ENCODE data around the gene CHRNB2. TPM values are rescaled to one million over a fixed set of nuclear protein-coding genes. Genes with fewer than 3 reads are reported as not detected.

The CHRNB2 gene
- total and polyA plus RNA-seq, 9 of the 15 experiments (the other 6 are each of a cell fraction or from before 2014, with no cell fraction given) = 0.01 TPM; not detected in 8

GRCh38 chr1:154558720-154559465 lies 8.7 kb upstream of the CHRNB2 start (continued):
- TF ChIP-seq HNRNPLL (IDR thresholded peaks at IDR 0.05; ENCODE audit: low read depth, low read length, poor library complexity, severe bottlenecking) = peak; percentile 66
- no peak for TF ChIP-seq ZNF79 (CRISPR knock-in tag; IDR thresholded peaks at IDR 0.05; ENCODE audit: low read depth)
- TF ChIP-seq NONO (IDR thresholded peaks at IDR 0.05; ENCODE audit: low read depth in 2 of 2, low read length in 1 of 2) = no peak
- TF ChIP-seq CREB5 (CRISPR knock-in tag; IDR thresholded peaks at IDR 0.05) = peak; percentile 17; the same call in 1 of the 2 replicates
- no peak for TF ChIP-seq UBTF (IDR thresholded peaks at IDR 0.05; ENCODE audit: borderline replicate concordance in 1 of 2, low read depth in 2 of 2, low read length in 2 of 2)
- no peak for TF ChIP-seq HLTF (IDR thresholded peaks at IDR 0.05)
- TF ChIP-seq ZNF384 (IDR thresholded peaks at IDR 0.05; ENCODE audit: low read depth, low read length) = no peak
- no peak for TF ChIP-seq SP2 (IDR thresholded peaks at IDR 0.05; ENCODE audit: extremely low read depth, low read depth, low read length, poor library complexity, severe bottlenecking)
- TF ChIP-seq XRCC5 (IDR thresholded peaks at IDR 0.05; ENCODE audit: low read depth, low read length) = peak; percentile 77; the same call in 1 of the 2 replicates
- TF ChIP-seq RBM34 (IDR thresholded peaks at IDR 0.05; ENCODE audit: borderline replicate concordance, insufficient read depth, low read length) = no peak
- TF ChIP-seq FOXK1 (CRISPR knock-in tag; IDR thresholded peaks at IDR 0.05; ENCODE audit: borderline replicate concordance) = peak; percentile 84
- peak in 1 of 2 experiments; percentile 96; a peak in 2 of 4 replicates for TF ChIP-seq HDAC1 (IDR thresholded peaks at IDR 0.05)
- TF ChIP-seq ARNT (IDR thresholded peaks at IDR 0.05) = no peak
- TF ChIP-seq USF2 (CRISPR knock-in tag; IDR thresholded peaks at IDR 0.05) = peak; percentile 97
- no peak for TF ChIP-seq BCL6 (CRISPR knock-in tag; IDR thresholded peaks at IDR 0.05)
- peak; percentile 75 for TF ChIP-seq STAG1 (CRISPR knock-in tag; IDR thresholded peaks at IDR 0.05; ENCODE audit: borderline replicate concordance)
- peak; percentile 78 to 94; a peak in 3 of 4 replicates for TF ChIP-seq FOXK2 (conservative IDR thresholded peaks at IDR 0.05 in 1 of 2, IDR thresholded peaks at IDR 0.05 in 1 of 2; ENCODE audit: low read depth in 2 of 2)
- peak; percentile 79 for TF ChIP-seq FOXJ2 (tag; IDR thresholded peaks at IDR 0.05)
- TF ChIP-seq PYGO2 (tag; IDR thresholded peaks at IDR 0.05) = no peak
- TF ChIP-seq ZNF324 (CRISPR knock-in tag; IDR thresholded peaks at IDR 0.05) = no peak
- peak in 1 of 2 experiments; percentile 98; a peak in 1 of 4 replicates for TF ChIP-seq MLX (CRISPR knock-in tag; conservative IDR thresholded peaks at IDR 0.05)
